Mesothelial cell of epicardium (in vitro differentiated cells): ENCODE results near the gene SYNDIG1L. TPM values are rescaled to one million over a fixed set of nuclear protein-coding genes. Genes with fewer than 3 reads are reported as not detected.

Source experiments
- DNase-seq, 2 experiments: peaks; one replicate each; pipeline ENCODE4 v3.0.0; 2021; ENCODE audit warnings: low spot score in 2 of 2; ENCODE audit not compliant: unreplicated experiment in 2 of 2
- H3K27ac Mint-ChIP-seq: 2 replicates; pipeline ENCODE4 v1.8.0; 2021; ENCODE audit warnings: mixed read lengths
- H3K27me3 Mint-ChIP-seq: 2 replicates; pipeline ENCODE4 v1.8.0; 2021; ENCODE audit warnings: low read depth, mixed read lengths
- H3K36me3 Mint-ChIP-seq: 2 replicates; pipeline ENCODE4 v1.8.0; 2021; ENCODE audit warnings: mixed read lengths
- H3K4me1 Mint-ChIP-seq: 2 replicates; pipeline ENCODE4 v1.8.0; 2021; ENCODE audit warnings: mixed read lengths
- H3K4me3 Mint-ChIP-seq: 2 replicates; pipeline ENCODE4 v1.8.0; 2021; ENCODE audit warnings: mild to moderate bottlenecking, moderate library complexity, mixed read lengths
- H3K9me3 Mint-ChIP-seq: 2 replicates; pipeline ENCODE4 v1.8.0; 2021; ENCODE audit warnings: mixed read lengths
- total RNA-seq: library from RNA; stranded (reverse); gene quantifications from 3 replicates; pipeline ENCODE4 v1.2.1, GENCODE V29; 2021
- TF ChIP-seq, protein P1 (sequence below): fragments of 200-600 bp; sonication (generic); IDR thresholded peaks from one replicate; pipeline ENCODE4 v1.5.0; 2021; ENCODE audit warnings: antibody characterized with exemption; ENCODE audit not compliant: unreplicated experiment

The SYNDIG1L gene
- total RNA-seq, 1 donor from 2014 or later, result 0.58 TPM

DNA sequence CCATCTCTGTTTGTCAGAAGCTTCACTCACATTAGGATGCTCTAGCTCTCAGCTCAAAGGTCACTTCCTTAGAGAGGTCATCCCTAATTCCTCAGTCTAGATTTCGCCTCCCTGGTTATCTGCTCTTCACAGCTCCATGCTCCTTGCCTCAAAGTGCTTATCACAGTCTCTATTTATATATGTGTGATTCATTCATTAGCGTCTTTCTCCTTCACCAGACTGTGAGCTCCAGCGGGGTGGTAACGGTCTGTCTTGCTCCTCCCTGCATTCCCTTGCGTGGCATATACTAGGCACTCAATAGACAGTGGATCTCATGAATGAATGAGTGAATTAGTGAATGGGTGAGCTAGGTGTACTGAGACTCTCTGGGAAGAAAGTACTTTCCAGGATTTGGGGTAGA, 6.9 kb downstream of the SYNDIG1L start:
- DNase-seq, result no peak
- no peak overlapping the region for H3K27ac Mint-ChIP-seq
- H3K27me3 Mint-ChIP-seq, result peaks cover 18% of the 10 kb centered on the region
- H3K36me3 Mint-ChIP-seq, result no peaks in the 10 kb centered on the region
- H3K9me3 Mint-ChIP-seq, result peaks cover 3% of the 10 kb centered on the region
- TF ChIP-seq, protein P1, sequence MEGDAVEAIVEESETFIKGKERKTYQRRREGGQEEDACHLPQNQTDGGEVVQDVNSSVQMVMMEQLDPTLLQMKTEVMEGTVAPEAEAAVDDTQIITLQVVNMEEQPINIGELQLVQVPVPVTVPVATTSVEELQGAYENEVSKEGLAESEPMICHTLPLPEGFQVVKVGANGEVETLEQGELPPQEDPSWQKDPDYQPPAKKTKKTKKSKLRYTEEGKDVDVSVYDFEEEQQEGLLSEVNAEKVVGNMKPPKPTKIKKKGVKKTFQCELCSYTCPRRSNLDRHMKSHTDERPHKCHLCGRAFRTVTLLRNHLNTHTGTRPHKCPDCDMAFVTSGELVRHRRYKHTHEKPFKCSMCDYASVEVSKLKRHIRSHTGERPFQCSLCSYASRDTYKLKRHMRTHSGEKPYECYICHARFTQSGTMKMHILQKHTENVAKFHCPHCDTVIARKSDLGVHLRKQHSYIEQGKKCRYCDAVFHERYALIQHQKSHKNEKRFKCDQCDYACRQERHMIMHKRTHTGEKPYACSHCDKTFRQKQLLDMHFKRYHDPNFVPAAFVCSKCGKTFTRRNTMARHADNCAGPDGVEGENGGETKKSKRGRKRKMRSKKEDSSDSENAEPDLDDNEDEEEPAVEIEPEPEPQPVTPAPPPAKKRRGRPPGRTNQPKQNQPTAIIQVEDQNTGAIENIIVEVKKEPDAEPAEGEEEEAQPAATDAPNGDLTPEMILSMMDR, result no peak
- H3K4me3 Mint-ChIP-seq, result no peak overlapping the region
- no peaks in the 10 kb centered on the region for H3K4me1 Mint-ChIP-seq

DNA sequence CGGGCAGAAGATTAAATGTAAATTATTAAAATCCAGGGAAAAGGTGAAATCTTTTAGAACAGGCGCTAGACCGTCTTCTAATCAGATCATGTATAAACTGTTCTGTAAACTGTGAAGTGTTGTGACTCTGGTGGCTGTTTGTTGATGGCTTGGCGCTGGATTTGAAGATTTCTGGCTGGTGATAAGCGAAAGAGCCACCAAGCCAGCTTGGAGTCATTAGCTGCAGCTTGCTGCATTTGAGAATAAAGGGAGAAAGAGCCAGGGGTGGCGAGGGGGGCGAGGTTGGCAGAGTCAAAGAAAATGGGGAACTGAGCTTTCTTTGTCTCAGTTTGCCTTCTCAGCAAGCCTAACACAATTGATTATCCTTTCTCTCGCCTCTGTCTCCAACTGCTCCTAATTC, 8.0 kb downstream of the SYNDIG1L start:
- Mint-ChIP-seq H3K36me3 (no peaks in the 10 kb centered on the region), H3K4me1 (no peaks in the 10 kb centered on the region), H3K9me3 (peaks cover 3% of the 10 kb centered on the region), H3K27me3 (peaks cover 17% of the 10 kb centered on the region), H3K27ac (no peak overlapping the region), H3K4me3 (no peak overlapping the region)
- DNase-seq, result no peak
- TF ChIP-seq, protein P1, result no peak

DNA sequence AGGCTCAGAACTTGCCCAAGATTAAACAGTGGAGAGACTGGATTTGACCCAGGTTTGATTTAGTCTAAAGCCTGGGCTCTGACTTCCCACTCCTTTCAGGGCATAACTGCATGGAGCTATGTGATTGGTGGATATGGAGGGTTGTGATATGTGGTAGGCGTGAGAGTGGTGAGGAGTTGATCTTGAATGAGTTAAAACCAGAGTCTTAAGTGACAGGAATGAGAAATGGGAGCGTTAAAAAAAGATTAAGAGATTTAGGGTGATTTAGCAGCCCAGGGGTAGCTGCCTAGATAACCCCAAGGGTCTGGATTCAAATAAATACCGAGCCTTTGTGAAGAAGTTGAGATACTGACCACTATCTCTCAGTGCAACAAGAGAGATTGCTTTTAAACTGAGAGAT, 8.4 kb downstream of the SYNDIG1L start:
- TF ChIP-seq, protein P1, result no peak
- no peaks in the 10 kb centered on the region for H3K4me1 Mint-ChIP-seq
- H3K4me3 Mint-ChIP-seq, result no peak overlapping the region
- DNase-seq, result no peak
- no peak overlapping the region for H3K27ac Mint-ChIP-seq
- H3K9me3 Mint-ChIP-seq, result peaks cover 3% of the 10 kb centered on the region
- H3K27me3 Mint-ChIP-seq, result peaks cover 20% of the 10 kb centered on the region
- no peaks in the 10 kb centered on the region for H3K36me3 Mint-ChIP-seq

DNA sequence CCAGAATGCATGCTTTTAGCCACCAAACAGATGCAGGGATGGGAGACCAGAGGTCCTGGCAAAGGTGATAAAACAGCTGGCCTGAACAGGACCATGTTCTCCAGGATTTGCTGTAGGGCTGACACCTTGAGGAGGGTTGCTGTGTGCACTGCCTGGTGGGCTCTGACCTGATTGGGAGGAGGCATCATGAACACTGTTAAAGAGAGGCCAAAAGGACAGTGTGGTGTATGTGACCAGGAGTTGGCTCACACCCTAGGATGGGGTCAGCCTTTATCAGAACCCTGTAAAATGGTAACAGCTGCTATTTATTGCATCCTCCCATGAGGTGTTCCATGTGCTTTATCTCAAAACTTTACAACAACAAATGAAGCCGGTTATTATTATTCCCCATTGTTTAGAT, 8.8 kb downstream of the SYNDIG1L start:
- Mint-ChIP-seq H3K4me3 (no peak overlapping the region), H3K9me3 (peaks cover 3% of the 10 kb centered on the region), H3K4me1 (no peaks in the 10 kb centered on the region), H3K27me3 (peaks cover 20% of the 10 kb centered on the region), H3K27ac (no peak overlapping the region), H3K36me3 (no peaks in the 10 kb centered on the region)
- TF ChIP-seq, protein P1, result no peak
- DNase-seq, result no peak

DNA sequence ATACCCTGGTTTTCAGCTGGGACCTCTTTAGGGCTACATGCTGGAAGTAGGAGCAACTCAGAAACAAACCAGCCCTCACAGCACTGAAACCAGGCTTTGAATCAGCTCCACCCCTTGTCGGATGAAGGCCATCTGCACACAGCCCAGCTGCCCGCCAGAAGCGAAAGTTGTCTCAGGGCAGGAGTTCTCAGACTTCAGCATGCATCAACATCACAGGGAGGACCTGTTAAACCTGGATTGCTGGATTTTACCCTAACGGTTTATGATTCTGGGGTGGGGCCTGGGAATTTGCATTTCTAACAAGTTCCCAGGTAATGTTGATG, 10.9 kb downstream of the SYNDIG1L start:
- DNase-seq, result no peak
- no peaks in the 10 kb centered on the region for H3K4me1 Mint-ChIP-seq
- peaks cover 3% of the 10 kb centered on the region for H3K9me3 Mint-ChIP-seq

More for the DNA sequence above, 10.9 kb downstream of the SYNDIG1L start:
- no peak overlapping the region for H3K27ac Mint-ChIP-seq
- TF ChIP-seq, protein P1, result no peak
- H3K36me3 Mint-ChIP-seq, result no peaks in the 10 kb centered on the region
- H3K27me3 Mint-ChIP-seq, result peaks cover 31% of the 10 kb centered on the region
- H3K4me3 Mint-ChIP-seq, result no peak overlapping the region
